Parathyroid adenoma (tissue), 2 donors: ENCODE results near the gene RASA3.

Source experiments
- H2AFZ ChIP-seq: fragments of 300-600 bp; sonication (generic); one replicate; pipeline ENCODE4 v1.7.0; 2017; ENCODE audit warnings: antibody characterized with exemption, mild to moderate bottlenecking
- H3K27ac ChIP-seq: fragments of 300-600 bp; sonication (generic); one replicate; pipeline ENCODE4 v1.7.0; 2017
- H3K27me3 ChIP-seq: fragments of 300-600 bp; sonication (generic); one replicate; pipeline ENCODE4 v1.7.0; 2017; ENCODE audit warnings: low read length; ENCODE audit not compliant: control insufficient read depth, insufficient read depth
- H3K36me3 ChIP-seq: fragments of 300-600 bp; sonication (generic); one replicate; pipeline ENCODE4 v1.7.0; 2017; ENCODE audit warnings: low read length; ENCODE audit not compliant: control insufficient read depth, insufficient read depth
- H3K4me1 ChIP-seq: fragments of 300-600 bp; sonication (generic); one replicate; pipeline ENCODE4 v1.7.0; 2017; ENCODE audit warnings: control low read depth
- H3K4me2 ChIP-seq: fragments of 300-600 bp; sonication (generic); one replicate; pipeline ENCODE4 v1.7.0; 2017; ENCODE audit warnings: low read length
- H3K4me3 ChIP-seq: fragments of 300-600 bp; sonication (generic); one replicate; pipeline ENCODE4 v1.7.0; 2017; ENCODE audit warnings: low read depth, low read length
- H3K79me2 ChIP-seq: fragments of 300-600 bp; sonication (generic); one replicate; pipeline ENCODE4 v1.7.0; 2017; ENCODE audit warnings: control low read depth
- H3K9ac ChIP-seq: fragments of 300-600 bp; sonication (generic); one replicate; pipeline ENCODE4 v1.7.0; 2017; ENCODE audit warnings: mild to moderate bottlenecking
- H3K9me3 ChIP-seq: fragments of 300-600 bp; sonication (generic); one replicate; pipeline ENCODE4 v1.7.0; 2017; ENCODE audit warnings: low read length; ENCODE audit not compliant: control insufficient read depth
- CTCF ChIP-seq: fragments of 300-600 bp; sonication (generic); IDR thresholded peaks from one replicate; pipeline ENCODE4 v1.7.0; 2017; ENCODE audit warnings: antibody characterized with exemption, mild to moderate bottlenecking
- donor health status: primary hyperparathyroidism.

The RASA3 gene

DNA sequence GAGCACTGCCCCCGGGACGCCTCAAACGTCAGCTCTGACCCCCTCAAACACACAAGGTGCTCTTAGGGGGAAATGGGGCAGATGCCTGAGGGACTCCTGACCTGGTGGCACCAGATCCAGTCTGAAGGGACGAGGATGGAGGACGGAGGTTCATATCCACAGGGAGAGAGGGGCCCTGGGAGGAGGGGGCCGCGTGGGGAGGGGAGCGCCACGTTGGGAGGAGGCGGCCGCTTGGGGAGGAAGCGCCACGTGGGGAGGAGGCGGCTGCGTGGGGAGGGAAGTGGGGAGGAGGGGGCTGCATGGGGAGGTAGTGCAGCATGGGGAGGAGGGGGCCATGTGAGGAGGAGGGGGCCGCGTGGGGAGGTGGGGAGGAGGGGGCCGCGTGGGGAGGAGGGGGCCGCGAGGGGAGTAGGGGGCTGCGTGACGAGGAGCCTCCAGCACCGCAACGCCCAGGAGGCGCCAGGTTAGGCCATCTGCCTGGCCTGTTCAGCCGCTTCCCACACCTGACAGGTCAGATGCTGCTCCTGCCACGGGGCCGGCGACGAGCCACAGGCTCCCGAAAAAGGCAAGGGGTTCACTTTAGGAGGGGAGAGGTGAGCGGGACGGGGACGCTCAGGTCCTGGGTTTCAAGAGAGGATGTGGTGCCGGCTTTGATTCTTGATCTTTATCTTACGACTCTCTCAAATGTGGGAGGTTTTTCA, 121.9 kb downstream of the RASA3 start:
- TF ChIP-seq CTCF, result no peak
- Histone ChIP-seq H3K79me2 (no peaks in the 10 kb centered on the region), H3K4me1 (no peaks in the 10 kb centered on the region), H3K9ac (no peak overlapping the region), H2AFZ (no peak overlapping the region), H3K27ac (no peak overlapping the region), H3K9me3 (no peaks in the 10 kb centered on the region), H3K4me3 (no peak overlapping the region), H3K36me3 (no peaks in the 10 kb centered on the region), H3K27me3 (no peaks in the 10 kb centered on the region), H3K4me2 (no peak overlapping the region)

DNA sequence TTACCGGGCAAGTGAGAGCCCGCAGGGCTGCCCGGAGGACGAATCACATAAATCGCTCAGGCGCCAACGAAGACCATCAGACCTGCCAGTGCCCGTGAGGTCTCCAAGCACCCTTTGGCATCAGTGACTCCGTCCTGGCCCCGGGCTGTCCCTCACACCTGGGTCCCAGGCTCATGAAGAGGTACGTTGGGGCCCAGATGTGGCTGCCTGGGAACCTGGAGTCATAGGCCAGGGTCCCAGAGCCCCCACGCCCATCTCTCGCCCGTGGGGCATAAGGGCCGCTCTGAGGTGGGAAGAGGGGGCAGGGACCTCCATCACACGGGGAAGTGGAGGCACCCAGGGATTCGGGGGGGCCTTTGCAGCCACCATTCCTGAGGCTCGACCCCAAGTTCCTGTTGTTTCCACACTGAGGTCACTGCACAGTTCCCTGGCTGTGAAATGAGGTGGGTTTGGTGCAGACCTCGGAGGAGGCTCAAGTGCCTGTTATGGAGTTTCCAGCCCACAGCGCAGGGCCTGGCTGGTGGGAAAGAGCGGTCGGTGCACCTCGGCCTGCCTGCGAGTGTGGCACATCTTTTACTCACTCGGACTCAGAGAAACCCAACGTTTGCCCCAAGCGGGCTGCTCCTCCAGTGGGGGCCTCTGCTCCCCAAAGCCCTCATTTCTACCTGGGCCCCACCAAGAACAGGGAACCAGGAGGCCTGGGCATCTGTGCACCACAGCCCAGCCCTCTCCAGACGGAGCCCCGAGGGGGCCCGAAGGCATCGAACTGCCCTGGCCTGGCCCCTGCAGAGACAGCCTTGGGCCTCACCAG, 122.6 kb downstream of the RASA3 start:
- Histone ChIP-seq H3K79me2 (no peaks in the 10 kb centered on the region), H2AFZ (no peak overlapping the region), H3K27me3 (no peaks in the 10 kb centered on the region), H3K9ac (no peak overlapping the region), H3K36me3 (no peaks in the 10 kb centered on the region), H3K27ac (no peak overlapping the region), H3K4me3 (no peak overlapping the region), H3K9me3 (no peaks in the 10 kb centered on the region), H3K4me1 (no peaks in the 10 kb centered on the region), H3K4me2 (no peak overlapping the region)
- no peak for TF ChIP-seq CTCF

DNA sequence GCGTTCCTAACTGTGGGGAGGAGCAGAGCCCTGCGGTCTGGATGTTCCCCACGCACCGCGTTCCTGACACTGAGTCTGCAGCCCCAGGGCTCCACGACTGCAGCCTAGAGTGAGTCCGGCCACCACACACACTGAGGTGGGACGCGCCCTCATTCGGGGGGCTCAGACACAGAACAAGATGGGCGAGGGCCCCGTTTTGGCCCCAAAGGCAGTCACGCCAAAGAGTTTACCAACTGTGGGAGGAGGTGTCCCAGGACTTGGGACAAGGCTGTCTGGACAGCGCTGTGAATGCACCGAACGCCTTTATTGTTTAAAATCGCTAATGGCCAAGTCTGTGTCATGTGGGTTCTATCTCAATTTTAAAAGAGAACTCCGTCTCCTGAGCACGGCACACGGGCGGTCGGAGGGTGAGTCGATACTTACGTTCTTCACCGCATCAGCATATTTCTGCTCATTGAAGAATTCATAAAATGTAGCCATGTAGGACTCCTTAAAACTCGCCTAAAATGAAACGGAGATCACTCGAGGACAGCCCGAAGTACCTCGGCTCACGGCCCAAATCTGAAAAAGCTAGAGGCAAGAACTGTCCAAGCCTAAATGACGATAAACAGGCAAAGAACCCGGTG, 123.3 kb downstream of the RASA3 start:
- TF ChIP-seq CTCF, result no peak
- Histone ChIP-seq H3K36me3 (no peaks in the 10 kb centered on the region), H3K79me2 (no peaks in the 10 kb centered on the region), H3K4me2 (no peak overlapping the region), H3K27ac (no peak overlapping the region), H2AFZ (no peak overlapping the region), H3K9ac (no peak overlapping the region), H3K4me3 (no peak overlapping the region), H3K27me3 (no peaks in the 10 kb centered on the region), H3K9me3 (no peaks in the 10 kb centered on the region), H3K4me1 (no peaks in the 10 kb centered on the region)

- Histone ChIP-seq H3K36me3 (no peaks in the 10 kb centered on the region), H3K9me3 (no peaks in the 10 kb centered on the region), H3K9ac (no peak overlapping the region), H3K79me2 (no peaks in the 10 kb centered on the region), H3K4me3 (no peak overlapping the region), H3K27me3 (no peaks in the 10 kb centered on the region), H3K27ac (no peak overlapping the region), H2AFZ (no peak overlapping the region), H3K4me2 (no peak overlapping the region), H3K4me1 (no peaks in the 10 kb centered on the region)
- TF ChIP-seq CTCF, result no peak
Observed at GRCh38 chr13:114007566-114007965, 124.9 kb downstream of the RASA3 start.
